ENCODE data around the gene S1PR1.

The S1PR1 gene

DNA sequence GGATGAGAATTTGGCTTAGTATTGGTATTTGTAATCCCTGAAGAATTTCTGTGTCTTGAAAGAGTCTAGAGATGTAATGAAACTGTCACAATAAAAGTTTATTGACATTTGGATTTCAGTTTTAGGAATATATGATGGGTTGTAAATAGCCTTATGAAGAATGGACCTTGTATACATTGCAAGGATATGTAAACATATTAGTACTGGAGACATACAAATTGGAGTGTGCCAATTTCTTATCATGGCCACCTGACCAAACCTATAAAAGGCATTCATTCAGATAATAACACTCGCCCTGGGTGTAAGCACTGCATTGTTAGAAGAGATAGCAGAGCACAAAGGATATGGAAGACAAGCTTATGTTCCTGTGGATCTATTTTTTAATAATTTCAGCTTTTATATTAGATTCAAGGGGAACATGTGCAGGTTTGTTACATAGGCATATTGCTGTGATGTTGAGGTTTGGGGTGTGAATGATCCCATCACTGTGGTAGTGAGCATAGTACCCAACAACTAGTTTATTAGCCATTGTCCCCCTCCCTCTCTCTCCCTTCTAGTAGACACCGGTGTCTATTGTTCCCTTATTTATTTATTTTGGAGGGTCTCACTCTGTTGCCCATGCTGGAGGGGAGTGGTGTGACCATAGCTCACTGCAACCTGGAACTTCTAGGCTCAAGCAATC lies 8.6 kb downstream of the S1PR1 start:
- in situ Hi-C loops (cut with MboI; ENCODE audit: low sequenced_read_pairs): no loop called here

DNA sequence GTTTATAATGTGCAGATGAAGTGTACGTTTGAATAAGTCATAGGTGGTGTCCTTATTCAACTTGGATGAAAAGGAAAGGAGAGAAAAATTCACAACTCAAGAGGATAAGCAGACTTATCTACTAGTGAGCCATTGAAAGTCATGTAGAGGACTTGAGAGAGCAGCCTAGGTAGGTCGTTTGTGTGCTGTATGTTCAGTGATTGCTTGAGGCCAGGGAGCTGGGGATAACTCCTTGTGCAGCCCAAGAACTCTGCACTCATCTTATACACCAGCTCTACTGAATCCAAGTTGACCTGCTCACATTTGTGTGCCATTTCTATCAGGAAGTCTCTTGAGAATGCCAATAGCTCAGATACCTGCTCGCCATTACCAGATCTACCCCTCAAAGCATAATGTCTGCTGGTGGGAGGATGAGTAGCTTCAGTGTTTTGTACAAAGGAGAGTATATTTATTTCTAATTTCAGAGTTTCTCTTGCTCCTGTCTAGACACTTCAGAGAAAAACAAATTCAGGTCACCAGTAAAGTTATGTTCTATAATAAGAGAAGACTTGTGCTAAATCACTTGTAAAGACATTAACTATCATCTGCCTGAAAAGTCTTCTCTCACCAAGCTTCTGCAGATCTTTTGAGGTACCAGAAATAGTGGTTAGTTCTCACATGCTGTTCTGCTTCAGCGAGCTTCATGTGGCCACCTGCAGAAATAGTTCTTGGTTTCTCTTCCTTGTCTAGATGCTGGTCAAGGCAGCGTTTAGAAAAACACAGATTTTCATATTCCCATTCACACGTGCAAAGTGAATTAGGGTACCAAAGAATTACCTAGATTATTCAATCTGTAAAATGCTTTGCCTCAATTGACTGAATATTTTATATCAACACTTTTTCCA lies 10.8 kb downstream of the S1PR1 start:
- in situ Hi-C loops (cut with MboI; ENCODE audit: low sequenced_read_pairs): no loop called here

DNA sequence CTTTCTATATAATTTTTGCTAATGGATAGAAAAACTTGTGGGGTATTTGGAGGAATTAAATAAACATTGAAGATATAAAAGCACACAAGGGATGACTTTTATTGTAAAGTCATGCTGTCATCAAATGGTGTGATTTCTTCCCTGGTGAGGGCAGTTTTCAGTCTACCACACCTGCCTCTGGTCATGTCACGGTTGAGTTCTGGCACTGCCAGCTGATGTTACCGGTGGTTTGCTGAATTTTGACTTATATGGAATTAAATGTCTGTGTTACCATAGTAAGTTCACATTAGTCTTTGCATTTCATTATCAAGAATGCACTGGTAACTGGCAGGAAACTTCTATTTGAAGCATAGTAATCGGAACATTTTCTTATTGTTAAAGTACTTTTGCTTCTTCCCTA lies 13.4 kb downstream of the S1PR1 start:
- in situ Hi-C loops (cut with MboI; ENCODE audit: low sequenced_read_pairs): no loop called here

DNA sequence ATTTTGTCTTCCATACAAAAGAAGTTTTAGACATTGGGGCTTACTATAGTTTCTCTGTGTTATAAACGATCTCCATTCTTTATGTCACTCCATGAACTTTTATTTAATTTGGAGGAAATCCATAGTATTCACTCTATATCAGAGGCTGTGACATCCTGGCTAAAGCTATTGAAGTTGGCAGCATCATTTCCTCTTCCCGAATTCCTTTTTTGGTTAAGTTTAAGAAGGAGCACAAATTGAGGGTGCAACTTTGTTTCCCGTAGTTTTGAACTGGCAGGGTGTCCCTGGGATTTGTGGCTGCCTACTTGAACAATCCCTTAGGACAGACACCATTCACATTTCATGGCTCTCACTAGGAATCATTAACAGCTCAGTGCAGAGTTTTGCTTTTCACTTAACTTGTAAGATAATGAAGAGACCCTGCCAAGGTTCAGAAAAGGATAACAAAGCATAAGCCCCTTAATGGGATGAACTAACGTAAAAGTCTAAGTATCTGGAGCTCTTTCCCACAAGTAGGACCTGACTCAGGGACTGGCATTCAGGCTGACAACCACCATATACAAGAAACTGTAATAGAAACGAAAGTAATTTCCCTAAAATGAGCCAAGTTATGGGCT lies 13.9 kb downstream of the S1PR1 start:
- in situ Hi-C loops (cut with MboI; ENCODE audit: low sequenced_read_pairs): no loop called here

DNA sequence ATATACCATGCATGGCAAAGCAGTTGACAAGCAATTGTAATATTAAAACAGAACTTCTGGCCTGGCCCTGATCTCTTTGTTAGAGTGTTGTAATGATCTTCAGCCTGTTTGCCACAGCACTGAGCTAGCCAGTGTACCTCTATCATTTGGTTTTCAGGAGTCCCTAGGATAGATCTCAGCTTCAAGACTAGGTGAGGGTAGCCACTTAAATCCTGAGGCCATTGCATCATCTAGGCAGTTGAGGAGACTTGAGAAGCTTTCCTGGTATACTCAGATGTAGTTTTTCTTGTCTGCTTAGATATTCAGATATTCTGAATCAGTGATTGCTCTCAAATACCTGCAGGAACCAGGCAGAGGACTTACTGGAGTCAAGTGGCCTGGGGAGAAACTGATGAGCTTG lies 14.7 kb downstream of the S1PR1 start:
- in situ Hi-C loops (cut with MboI; ENCODE audit: low sequenced_read_pairs): no loop called here

DNA sequence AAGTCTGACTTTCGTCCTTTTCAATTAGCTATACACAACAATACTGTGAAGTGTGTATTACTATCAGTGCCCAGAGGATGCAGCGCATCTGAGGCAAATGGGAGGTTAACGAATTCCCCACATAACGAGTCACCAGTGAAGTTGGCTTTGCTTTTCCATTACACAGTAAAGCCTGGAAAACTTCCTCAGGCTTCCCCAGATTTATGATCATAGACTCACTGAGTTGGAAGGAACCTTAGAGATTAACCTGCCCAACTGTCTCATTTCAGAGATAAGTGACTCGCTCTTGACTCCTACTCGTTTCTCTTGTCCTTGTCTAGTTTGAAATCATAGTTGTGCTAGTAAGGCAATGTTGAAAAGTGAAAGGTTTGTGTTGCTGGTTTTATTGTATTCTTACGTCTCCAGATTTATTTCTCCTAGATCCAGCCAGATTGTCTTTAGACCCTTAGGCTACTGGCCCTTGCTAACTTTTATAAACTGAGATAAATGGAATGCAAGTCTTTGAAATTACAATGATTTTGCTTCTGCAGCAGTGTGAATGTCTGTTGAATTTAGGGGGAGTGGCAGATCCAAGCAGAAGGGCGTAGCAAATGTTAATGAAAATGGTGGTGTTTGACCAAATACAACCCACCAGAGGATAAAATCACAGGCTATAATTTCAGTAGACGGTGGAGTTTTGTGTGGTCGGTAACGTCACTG lies 17.3 kb downstream of the S1PR1 start:
- in situ Hi-C loops (cut with MboI; ENCODE audit: low sequenced_read_pairs): no loop called here

DNA sequence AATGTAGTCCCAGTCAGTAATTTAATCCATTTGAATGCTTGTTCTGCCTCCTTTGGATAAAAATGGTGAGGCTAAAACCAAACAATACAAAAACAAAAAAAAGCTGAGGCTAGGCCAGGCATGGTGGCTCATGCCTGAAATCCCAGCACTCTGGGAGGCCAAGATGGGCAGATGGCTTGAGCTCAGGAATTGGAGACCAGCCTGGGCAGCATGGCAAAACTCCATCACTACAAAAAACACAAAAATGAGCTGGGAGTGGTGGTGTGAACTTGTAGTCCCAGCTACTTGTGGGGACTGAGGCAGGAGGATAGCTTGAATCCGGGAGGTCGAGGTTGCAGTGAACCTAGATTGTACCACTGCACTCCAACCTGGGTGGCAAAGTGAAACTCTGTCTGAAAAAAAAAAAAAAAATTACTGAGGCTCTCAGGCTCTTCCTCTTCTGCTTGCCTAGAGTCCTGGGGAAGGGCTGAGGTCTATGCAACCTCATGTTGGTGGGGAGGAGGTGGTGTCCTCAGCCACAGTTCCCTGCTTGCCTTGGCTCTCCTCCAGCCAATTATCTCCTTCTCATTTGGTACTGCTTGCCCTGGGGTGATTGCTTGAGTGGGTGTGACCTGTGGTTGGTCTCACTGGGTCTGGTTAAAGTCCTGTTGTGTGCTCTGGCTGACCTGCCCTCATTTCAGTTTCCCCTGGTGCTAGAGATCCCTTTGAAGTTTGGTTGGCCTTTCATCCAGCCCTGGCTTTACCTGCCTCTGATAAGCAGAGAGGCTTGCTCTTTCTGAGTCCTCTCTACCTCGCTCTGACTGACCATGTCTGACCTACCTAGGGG lies 20.9 kb downstream of the S1PR1 start:
- in situ Hi-C loops (cut with MboI; ENCODE audit: low sequenced_read_pairs): no loop called here

DNA sequence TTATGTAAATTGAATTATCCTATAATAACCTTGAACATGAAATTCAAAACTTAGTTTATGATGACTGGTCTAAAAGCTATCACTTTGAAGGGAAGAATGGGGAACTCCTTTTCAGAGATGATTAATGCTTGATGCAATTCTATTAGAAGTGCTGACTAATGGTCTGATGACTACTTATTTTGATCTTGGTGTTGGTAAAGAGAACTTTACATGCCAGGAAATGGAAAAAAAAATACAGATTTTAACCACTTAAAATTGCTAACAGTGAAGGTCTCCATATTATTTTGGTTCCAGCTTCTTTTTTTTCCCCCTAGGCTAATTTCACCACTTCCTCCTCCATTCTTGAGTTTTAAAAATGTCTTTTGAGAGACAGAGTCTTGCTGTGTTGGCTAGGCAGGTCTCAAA lies 22.9 kb downstream of the S1PR1 start:
- in situ Hi-C loops (cut with MboI; ENCODE audit: low sequenced_read_pairs): no loop called here

DNA sequence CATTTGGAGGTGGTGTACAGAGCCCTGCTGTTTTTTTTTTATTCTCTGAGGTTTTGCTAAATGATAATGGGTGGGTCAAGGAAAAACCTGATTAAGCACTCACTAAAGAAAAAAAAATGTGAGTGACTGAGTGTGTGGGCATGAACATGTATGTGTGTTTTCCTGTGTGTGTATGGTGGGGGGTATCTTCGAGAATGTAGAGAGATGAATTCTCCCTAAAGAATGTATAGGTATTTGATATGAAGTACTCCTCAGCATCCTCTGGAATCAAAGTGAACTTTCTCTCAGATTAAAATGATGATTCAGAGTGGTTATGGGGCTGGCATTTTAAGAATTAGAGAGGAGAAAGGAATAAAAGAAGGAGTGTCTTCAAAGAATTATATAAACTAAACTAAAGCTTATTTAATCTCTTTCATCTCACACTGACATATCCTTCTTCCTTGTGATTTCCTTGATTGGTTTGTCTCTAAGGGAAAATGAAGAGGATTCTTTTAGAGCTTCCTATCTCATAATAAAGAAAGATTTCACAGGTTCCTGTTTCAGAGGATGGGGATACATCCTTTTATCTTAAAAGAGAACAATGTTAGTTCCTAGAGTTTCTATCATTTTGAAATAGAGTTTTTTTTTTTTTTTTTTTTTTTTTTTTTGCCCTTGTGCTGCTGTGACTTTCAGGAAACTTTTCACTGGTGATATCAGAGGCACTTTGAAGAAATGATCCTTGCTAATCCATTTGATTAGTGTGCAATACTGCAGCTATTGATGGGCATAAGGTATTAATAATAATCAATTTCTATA lies 23.9 kb downstream of the S1PR1 start:
- in situ Hi-C loops (cut with MboI; ENCODE audit: low sequenced_read_pairs): no loop called here

DNA sequence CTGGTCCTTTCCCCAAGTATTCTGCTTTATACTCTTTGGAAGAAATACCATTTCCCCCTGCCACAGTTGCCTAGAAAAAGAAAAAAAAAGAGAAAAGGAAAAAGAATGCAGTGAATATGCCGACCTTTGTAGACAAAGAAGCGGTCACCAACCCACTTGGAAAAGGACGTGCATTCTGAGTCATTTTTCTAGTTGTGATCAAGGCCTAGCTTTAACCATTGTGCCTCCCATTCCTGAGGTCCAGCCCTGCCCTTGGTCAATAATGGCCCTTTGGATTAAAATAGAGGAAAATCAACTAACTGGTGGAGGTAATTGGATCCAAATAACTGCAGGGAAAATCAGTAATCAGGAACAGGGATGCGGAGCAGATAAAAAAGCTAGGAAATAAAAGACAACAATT lies 24.8 kb downstream of the S1PR1 start:
- in situ Hi-C loops (cut with MboI; ENCODE audit: low sequenced_read_pairs): no loop called here

DNA sequence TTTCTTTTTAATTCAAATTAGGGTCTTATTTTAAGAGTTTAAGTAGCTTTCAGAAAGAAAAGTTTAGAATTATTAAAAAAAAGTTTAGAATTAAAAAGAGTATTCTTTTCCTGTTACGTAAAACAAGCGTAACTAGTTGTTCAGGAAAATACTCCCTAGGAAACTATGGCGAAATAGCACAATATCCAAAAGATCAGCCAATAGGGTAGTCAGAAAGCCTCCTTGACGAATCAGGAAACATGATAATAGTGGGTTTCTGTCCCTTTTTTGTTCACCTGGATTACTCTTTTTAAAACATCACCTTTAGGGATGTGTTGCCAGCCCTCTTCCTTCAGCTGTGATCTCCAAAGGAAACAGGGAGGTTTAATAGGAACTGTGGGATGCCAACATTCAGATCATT lies 25.2 kb downstream of the S1PR1 start:
- in situ Hi-C loops (cut with MboI; ENCODE audit: low sequenced_read_pairs): no loop called here

DNA sequence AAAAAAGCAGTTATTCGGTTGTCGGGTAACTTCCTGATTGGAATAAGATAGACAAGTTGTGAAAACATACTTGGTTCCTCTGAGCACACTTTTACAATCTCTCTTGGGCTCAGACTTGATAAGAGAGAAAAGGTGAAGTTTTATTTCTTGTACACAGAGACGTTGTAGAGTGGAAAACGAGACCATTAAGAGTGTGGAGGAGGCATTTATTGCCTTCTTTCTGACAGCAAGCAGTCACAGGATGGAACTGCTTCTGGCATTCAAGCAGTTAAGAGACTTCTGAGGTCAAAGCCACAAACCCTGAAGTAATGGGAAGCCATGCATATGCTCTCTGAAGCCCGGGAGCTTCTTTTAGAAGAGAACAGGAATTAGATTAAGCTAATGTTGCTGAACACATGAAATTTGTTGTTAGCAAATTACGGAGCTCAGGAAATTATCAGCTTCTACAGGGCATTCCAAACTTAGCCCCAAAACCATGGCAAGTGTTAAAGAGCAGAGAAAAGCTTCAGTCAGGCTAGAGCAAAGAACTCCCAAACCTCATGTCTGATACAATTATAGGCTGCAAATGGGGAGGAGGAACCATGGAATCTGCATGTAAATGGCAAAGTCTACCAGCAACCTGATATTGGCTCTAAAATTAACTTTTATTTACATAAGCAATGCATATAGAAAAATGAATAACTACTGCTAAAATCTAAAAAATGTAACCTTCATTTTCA lies 26.0 kb downstream of the S1PR1 start:
- in situ Hi-C loops (cut with MboI; ENCODE audit: low sequenced_read_pairs): no loop called here

DNA sequence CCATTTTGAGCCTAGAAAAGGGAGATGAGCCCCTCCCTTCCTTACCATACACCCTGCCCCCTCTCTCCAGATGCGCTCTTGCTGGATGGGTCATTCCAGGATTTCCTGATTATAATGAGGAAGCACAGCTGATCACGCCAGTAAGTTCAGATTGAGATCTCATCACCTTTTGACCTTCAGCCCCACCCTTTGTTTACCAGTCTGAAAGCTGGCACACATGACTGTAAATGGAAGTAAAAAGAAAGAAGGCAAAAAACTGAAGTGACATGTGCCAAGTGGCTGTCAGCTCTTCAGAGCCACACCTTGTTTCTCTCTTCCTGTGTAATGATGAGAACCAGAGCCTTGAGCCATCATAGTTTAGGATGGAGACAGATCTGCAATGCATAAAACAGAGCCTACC lies 27.9 kb downstream of the S1PR1 start:
- in situ Hi-C loops (cut with MboI; ENCODE audit: low sequenced_read_pairs): no loop called here

DNA sequence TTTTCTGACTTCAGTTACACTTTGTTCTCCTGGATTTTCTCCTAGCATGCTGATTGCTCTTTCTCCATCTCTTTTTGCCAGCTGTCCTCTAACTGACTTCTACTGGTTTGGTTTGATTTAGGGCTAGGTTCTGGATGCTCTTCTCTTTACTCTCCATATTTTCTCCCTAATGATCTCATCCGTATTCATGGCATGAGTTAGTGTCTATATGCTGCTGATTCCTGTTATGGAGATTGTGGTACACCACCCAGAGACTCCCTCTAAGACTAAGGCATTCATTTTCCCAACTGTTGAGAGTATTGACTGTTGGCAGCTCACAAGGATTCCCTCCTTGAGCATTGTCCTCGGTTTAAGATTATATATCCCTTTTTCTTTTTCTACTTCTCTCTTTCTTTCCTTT lies 28.9 kb downstream of the S1PR1 start:
- in situ Hi-C loops (cut with MboI; ENCODE audit: low sequenced_read_pairs): no loop called here

DNA sequence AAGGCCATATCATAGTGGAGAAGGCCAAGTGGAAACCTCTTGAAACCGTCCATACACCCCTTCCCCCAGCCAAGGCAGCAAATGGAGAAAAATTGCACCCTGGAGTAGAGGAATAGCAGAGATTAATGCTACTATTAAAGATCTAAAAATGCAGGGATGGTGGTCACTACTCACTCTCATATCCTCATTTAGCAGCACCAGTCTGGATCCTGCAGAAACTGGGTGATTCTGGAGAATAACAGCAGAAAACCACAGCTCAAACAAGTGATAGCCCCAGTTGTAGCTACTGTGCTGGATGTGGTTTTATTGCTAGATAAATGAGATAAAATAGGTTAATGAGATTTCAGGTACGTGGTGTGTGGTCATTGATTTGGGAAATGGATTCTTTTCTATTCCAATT lies 30.3 kb downstream of the S1PR1 start:
- in situ Hi-C loops (cut with MboI; ENCODE audit: low sequenced_read_pairs): no loop called here

DNA sequence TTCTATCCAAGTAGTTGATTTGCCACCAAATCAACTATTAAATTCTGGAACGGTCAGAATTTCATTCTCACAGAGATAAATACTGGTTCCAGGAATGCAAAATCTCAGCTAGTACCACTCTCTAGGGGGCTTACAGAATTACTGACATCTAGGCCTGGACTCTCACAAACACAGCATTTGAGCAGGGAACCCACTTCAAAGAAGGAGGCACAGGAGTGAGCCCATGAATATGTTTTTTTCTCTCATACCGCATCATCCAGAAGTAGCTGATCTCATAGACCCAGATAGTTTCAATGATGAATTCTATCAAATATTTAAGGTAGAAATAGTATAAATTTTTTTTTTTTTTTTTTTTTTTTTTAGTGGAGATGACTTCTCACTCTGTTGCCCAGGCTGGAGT lies 32.1 kb downstream of the S1PR1 start:
- in situ Hi-C loops (cut with MboI; ENCODE audit: low sequenced_read_pairs): no loop called here

DNA sequence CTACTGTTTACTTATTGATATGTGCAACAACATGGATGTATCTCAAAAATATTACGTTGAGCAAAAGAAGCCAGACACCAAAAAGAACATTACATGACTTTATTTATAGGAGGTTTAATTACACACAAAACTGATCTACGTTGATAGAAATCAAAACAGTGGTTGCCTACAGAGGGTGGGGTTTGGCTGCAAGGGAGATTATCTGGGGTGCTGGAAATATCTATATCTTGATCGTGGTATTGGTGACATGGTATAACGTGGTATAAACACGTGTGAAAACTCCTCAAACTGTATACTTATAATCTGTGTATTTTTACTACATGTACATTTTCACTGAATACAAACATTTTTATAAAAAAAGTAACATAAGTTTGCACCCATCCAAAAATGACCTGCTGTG lies 38.9 kb downstream of the S1PR1 start:
- in situ Hi-C loops (cut with MboI; ENCODE audit: low sequenced_read_pairs): loop anchor here (25.0 kb wide), 1 partner anchor 363 kb away; no protein-coding TSS in a partner anchor

DNA sequence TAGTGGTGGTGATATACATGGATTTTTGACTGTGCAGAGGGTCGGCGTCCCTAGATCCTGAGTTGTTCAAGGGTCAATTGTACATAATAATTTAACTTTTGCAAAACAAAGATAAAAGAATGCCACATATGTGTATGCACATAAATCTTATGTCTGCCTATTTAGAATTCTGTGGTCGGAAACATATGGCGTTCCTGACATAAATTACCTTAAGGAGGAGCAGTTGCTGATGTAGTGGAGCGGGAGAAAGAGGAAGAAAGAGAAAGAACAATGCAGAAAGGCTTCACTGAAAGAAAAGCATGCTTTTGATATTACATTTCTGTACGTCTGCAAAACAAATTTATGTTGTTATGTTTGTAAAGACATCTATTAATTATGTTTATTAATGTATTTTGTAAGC lies 40.0 kb downstream of the S1PR1 start:
- in situ Hi-C loops (cut with MboI; ENCODE audit: low sequenced_read_pairs): loop anchor here (25.0 kb wide), 1 partner anchor 365 kb away; no protein-coding TSS in a partner anchor

DNA sequence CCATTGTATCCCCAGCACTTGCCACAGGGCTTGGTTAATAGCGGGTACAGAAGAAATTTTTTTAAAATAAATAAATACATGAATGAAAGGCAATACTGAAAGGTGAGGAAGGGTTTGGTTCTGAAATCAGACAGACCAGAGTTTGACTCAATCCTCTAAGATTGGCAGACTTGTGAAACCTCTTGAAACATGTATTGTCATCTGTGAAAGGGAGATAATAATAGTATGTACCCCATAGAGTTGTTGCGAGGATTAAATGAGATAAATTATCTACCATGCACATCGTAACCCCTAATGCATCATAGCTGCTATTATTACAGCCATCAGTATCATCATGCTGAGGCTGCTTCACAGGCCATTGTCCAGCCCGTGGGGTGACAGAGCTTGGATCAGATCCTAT lies 41.4 kb downstream of the S1PR1 start:
- in situ Hi-C loops (cut with MboI; ENCODE audit: low sequenced_read_pairs): loop anchor here (25.0 kb wide), 1 partner anchor 366 kb away; no protein-coding TSS in a partner anchor

Data from HL-60/S4 treated with phorbol 12-myristate 13-acetate at 8.2 ng/mL for 4 days and 3 days (cell line).